ENCODE results near the gene JOSD2.
A peak's percentile ranks its signal among the peaks of the same experiment; 100 is the strongest.

The JOSD2 gene

DNA sequence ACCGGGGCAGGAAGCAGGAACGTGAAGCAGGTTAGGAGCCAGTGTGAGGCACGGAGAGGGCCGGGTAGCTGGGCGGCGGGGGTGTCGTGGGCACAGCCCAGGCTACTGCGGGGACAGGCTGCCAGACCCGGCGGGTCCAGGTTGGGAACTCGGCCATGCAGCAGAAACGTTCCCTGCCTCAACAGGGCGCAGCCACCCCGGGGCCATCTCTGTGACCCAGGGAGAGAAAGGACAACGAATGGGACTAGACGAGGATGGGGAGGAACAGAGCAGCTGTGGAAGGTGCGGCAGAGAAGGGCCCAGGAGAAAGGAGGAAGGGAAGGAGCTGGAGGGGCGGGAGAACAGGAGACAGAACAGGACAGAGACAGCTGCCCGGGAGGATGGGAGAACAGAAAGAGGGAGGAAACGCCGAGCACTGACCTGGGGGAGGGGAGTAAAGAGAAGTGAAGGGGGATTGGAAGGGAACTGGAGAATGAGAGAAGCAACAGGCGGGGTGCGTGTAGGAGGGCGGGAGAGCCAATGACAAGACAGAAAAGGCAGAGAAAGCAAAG lies 21.5 kb downstream of the JOSD2 start:
- DNase-seq (ENCODE audit: low read depth) = no peak
- no peak overlapping the region for H3K4me3 ChIP-seq (ENCODE audit: control insufficient read depth, low read depth, low read length)
- TF ChIP-seq, protein P1, sequence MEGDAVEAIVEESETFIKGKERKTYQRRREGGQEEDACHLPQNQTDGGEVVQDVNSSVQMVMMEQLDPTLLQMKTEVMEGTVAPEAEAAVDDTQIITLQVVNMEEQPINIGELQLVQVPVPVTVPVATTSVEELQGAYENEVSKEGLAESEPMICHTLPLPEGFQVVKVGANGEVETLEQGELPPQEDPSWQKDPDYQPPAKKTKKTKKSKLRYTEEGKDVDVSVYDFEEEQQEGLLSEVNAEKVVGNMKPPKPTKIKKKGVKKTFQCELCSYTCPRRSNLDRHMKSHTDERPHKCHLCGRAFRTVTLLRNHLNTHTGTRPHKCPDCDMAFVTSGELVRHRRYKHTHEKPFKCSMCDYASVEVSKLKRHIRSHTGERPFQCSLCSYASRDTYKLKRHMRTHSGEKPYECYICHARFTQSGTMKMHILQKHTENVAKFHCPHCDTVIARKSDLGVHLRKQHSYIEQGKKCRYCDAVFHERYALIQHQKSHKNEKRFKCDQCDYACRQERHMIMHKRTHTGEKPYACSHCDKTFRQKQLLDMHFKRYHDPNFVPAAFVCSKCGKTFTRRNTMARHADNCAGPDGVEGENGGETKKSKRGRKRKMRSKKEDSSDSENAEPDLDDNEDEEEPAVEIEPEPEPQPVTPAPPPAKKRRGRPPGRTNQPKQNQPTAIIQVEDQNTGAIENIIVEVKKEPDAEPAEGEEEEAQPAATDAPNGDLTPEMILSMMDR (conservative IDR thresholded peaks at IDR 0.05; ENCODE audit: control insufficient read depth, insufficient read depth, low read depth, low read length) = no peak

DNA sequence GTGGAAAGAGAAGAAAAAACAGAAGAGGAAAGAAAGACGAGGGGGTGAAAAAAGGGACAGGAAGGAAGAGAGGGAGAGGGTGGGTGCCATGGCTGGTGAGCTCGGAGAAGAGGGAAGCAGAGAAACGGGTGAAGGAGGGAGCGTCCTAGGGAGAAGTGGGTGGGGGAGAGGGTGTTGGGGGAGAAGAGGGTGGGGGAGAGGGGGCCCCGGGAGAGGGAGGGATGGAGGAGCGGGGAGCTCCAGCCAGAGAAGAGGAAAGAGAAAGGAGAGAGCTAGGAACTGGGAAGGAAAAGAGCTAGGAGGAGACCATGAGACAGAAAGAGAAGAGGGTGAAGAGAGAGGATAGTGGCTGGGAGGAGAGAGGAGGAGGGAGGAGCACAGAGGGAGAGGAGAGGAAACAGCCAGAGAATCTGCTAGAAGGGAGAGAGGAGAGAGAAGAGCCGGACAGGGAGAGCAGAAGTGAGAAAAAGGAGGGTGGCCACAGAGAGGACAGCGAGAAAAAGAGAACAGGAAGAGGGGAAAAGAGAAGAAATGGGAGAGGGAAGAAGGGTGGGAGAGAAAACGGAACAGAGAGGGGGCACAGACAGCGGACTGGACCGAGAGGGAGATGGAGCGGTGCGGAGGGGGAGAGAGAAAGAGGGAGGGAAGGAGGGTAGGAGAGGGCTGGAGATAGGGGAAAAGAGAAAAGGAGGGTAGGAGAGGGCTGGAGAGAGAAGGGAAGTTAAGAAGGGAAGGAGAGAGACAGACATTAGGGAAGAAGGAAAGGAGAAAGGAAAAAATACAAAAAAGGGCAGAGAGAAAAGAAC lies 22.4 kb downstream of the JOSD2 start:
- TF ChIP-seq, protein P1 (conservative IDR thresholded peaks at IDR 0.05; ENCODE audit: control insufficient read depth, insufficient read depth, low read depth, low read length) = no peak
- DNase-seq (ENCODE audit: low read depth) = no peak
- H3K4me3 ChIP-seq (ENCODE audit: control insufficient read depth, low read depth, low read length) = no peak overlapping the region

DNA sequence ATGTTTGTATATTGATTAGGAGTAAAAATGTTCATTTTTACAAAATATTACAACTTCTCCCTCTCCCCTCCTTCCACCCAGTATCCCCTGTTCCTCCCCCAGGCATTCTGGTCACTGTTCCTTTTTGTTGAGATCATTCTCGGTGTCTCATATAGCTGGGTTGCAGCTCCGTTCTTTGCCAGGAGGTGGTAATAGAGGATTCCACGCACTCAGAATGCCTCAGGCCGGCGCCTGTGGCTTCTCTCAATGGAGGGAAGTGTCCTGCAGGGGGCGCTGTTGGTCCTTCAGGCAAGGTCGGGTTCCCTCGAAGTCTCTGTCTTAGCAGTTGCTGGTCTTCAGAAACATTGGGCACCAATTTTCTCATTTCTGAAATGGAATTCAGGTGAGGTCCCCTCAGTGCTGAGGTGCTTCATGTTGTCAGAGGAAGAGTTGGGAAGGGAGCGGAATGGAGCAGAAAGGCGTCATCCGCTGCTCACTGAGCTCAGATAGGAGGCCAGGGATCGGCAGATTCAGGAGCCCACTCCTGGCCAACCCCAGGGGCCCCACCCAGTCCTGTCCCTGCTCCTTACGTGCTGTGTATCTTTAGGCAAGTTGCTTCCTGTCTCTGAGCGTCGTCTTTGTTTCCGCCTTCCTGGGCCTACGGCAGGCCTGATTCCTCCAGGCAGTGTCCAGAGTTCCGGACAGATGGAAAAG lies 24.0 kb downstream of the JOSD2 start:
- H3K4me3 ChIP-seq (ENCODE audit: control insufficient read depth, low read depth, low read length) = no peak overlapping the region
- DNase-seq (ENCODE audit: low read depth) = peak; percentile 65
- TF ChIP-seq, protein P1 (conservative IDR thresholded peaks at IDR 0.05; ENCODE audit: control insufficient read depth, insufficient read depth, low read depth, low read length) = peak; percentile 47

DNA sequence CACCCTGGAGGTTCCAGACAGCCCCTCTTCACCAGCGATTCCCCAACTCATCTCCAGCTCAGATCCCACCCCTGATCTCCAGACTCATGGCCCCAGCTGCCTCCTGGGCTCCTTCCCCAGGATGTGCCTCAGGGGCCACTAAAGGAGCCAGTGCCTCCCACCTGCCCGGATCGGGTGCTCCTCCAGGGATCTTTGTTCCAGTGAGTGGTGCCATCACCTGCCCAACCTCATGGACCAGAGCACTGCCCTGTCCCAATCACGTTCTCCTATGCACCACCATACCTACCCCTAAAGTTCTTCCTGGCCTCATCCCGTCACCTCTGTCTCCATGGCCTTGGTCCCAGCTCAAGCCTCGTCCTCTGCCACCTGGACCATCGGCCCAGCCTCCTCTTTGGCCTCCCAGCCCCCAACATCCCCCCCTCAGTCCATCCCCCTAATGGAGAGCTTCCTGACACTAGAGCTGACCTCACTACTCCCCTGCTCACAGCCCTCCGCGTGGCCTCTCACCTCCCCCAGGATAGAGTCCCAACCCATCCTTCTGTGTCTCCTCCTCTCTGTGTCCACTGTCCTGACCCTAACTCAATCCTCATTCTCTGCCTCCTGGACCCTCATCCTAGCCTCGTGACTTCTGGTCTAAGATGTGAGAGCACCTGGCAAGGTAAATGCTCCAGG lies 25.6 kb downstream of the JOSD2 start:
- TF ChIP-seq, protein P1 (conservative IDR thresholded peaks at IDR 0.05; ENCODE audit: control insufficient read depth, insufficient read depth, low read depth, low read length) = no peak
- H3K4me3 ChIP-seq (ENCODE audit: control insufficient read depth, low read depth, low read length) = no peak overlapping the region
- DNase-seq (ENCODE audit: low read depth) = no peak

DNA sequence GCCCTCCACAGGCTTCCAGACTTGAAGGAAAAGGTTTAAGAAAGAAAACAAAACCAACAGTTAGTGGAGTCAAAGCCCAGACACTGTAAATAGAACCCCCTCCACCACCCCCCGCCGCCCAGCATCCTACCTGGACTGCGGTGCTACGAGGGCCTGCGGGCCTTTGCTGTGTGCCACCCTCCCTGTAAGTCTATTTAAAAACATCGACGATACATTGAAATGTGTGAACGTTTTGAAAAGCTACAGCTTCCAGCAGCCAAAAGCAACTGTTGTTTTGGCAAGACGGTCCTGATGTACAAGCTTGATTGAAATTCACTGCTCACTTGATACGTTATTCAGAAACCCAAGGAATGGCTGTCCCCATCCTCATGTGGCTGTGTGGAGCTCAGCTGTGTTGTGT lies 28.1 kb downstream of the JOSD2 start:
- H3K4me3 ChIP-seq (ENCODE audit: control insufficient read depth, low read depth, low read length) = no peak overlapping the region
- TF ChIP-seq, protein P1 (conservative IDR thresholded peaks at IDR 0.05; ENCODE audit: control insufficient read depth, insufficient read depth, low read depth, low read length) = no peak
- DNase-seq (ENCODE audit: low read depth) = no peak

DNA sequence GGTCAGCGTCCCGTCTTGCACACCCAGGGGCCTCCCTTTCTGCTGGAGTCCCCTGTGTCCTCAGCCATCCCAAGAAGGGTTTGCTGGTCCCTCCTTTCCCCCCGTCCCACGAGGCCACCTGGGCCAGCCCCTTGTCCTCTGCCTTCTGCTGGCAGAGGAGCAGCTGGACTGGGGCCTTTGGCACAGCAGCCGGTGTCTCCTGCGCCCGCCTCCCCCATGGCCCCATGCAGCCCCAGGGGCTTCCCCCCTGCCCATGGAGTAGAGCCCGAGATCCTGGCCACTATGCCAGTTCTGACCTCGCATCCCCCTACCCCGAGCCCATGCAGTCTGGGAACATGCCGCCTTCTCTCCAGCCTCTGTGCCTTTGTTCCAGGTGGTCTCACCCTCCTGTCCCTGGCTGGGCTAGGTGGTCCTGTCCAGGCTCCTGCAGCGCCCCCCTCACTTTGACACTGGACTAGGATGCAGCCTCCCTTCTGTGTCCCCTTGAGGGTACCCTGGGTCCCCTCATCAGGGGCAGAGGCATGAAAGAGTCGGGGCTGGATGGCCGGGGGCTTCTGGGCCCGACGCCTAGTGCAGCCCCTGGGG lies 28.6 kb downstream of the JOSD2 start:
- TF ChIP-seq, protein P1 (conservative IDR thresholded peaks at IDR 0.05; ENCODE audit: control insufficient read depth, insufficient read depth, low read depth, low read length) = no peak
- no peak overlapping the region for H3K4me3 ChIP-seq (ENCODE audit: control insufficient read depth, low read depth, low read length)
- no peak for DNase-seq (ENCODE audit: low read depth)

Measured in fibroblast of mammary gland (primary cell).